GM23338 (cell line): ENCODE measurements around the gene MAP1S. TPM values are rescaled to one million over a fixed set of nuclear protein-coding genes. Genes with fewer than 3 reads are reported as not detected.
"Not testable (repeated sequence)": the region's sequence is repeated elsewhere in the genome, so short reads cannot be mapped to it uniquely, and the experiment has no call there.

ENCODE experiments used
- ATAC-seq: fragments of 200-7000 bp; cut with Tn5 transposase; 3 replicates; pipeline ENCODE4 v1.9.1; 2020
- DNase-seq: peaks from one replicate; pipeline ENCODE4 v3.0.0-alpha.2; 2015; ENCODE audit warnings: low spot score
- H2AFZ ChIP-seq: fragments of 200-600 bp; sonication (generic); 2 replicates; pipeline ENCODE4 v1.8.0; 2016; ENCODE audit warnings: antibody characterized with exemption, mild to moderate bottlenecking, moderate library complexity
- H3F3A ChIP-seq: fragments of 200-600 bp; sonication (generic); replicated peaks from 2 replicates; pipeline ENCODE4 v1.8.0; 2017; ENCODE audit warnings: antibody characterized with exemption, mixed run types, low read depth
- H3K27ac ChIP-seq: fragments of 200-600 bp; sonication (generic); 2 replicates; pipeline ENCODE4 v1.6.1; 2016; ENCODE audit warnings: low read depth
- H3K27me3 ChIP-seq: fragments of 200-600 bp; sonication (generic); 2 replicates; pipeline ENCODE4 v1.8.0; 2016; ENCODE audit warnings: mild to moderate bottlenecking, mixed run types, moderate library complexity; ENCODE audit not compliant: insufficient read depth
- H3K36me3 ChIP-seq: fragments of 200-600 bp; sonication (generic); 2 replicates; pipeline ENCODE4 v1.8.0; 2016; ENCODE audit warnings: mild to moderate bottlenecking; ENCODE audit not compliant: insufficient read depth
- H3K4me1 ChIP-seq: fragments of 200-600 bp; sonication (generic); 2 replicates; pipeline ENCODE4 v1.8.0; 2016; ENCODE audit warnings: mild to moderate bottlenecking, moderate library complexity; ENCODE audit not compliant: insufficient read depth
- H3K4me2 ChIP-seq: fragments of 200-600 bp; sonication (generic); 2 replicates; pipeline ENCODE4 v1.7.1; 2017; ENCODE audit warnings: mixed run types
- H3K4me3 ChIP-seq: fragments of 200-600 bp; sonication (generic); 2 replicates; pipeline ENCODE4 v1.6.1; 2016; ENCODE audit warnings: mixed run types
- H3K79me2 ChIP-seq: fragments of 200-600 bp; sonication (generic); replicated peaks from 2 replicates; pipeline ENCODE4 v1.8.0; 2017; ENCODE audit warnings: mild to moderate bottlenecking; ENCODE audit not compliant: insufficient read depth
- H3K9me2 ChIP-seq: fragments of 200-600 bp; sonication (generic); 2 replicates; pipeline ENCODE4 v1.8.0; 2017; ENCODE audit not compliant: insufficient read depth
- H4K20me1 ChIP-seq: fragments of 200-600 bp; sonication (generic); replicated peaks from 2 replicates; pipeline ENCODE4 v1.8.0; 2017; ENCODE audit warnings: mild to moderate bottlenecking; ENCODE audit not compliant: insufficient read depth
- H3K27ac Mint-ChIP-seq: 2 replicates; pipeline ENCODE4 v1.8.0; 2020; ENCODE audit warnings: inconsistent platforms, mild to moderate bottlenecking, moderate library complexity, mixed read lengths
- H3K27me3 Mint-ChIP-seq: 3 replicates; pipeline ENCODE4 v1.8.0; 2022; ENCODE audit warnings: low read depth, mild to moderate bottlenecking, moderate library complexity, mixed read lengths, inconsistent platforms; ENCODE audit not compliant: insufficient read depth, poor library complexity
- H3K36me3 Mint-ChIP-seq: 3 replicates; pipeline ENCODE4 v1.8.0; 2021; ENCODE audit warnings: low read depth, mild to moderate bottlenecking, inconsistent platforms, moderate library complexity, mixed read lengths
- H3K4me1 Mint-ChIP-seq: 3 replicates; pipeline ENCODE4 v1.8.0; 2020; ENCODE audit warnings: mild to moderate bottlenecking, inconsistent platforms, mixed read lengths
- H3K4me3 Mint-ChIP-seq: 3 replicates; pipeline ENCODE4 v1.8.0; 2021; ENCODE audit warnings: moderate library complexity, mild to moderate bottlenecking, inconsistent platforms, mixed read lengths
- H3K9me3 Mint-ChIP-seq: 3 replicates; pipeline ENCODE4 v1.8.0; 2020; ENCODE audit warnings: moderate library complexity, mild to moderate bottlenecking, inconsistent platforms, mixed read lengths
- CTCF ChIP-seq, 2 experiments: fragments of 200-600 bp in 1 of 2; sonication (generic) in 1 of 2; conservative IDR thresholded peaks; 2 replicates each; pipeline versions ENCODE4 v1.5.1 to v1.6.1; 2016 to 2017; ENCODE audit warnings: antibody characterized with exemption in 2 of 2, low read depth in 2 of 2, mild to moderate bottlenecking in 2 of 2, moderate library complexity in 1 of 2
- EZH2 ChIP-seq: fragments of 200-600 bp; sonication (generic); IDR thresholded peaks from one replicate; pipeline ENCODE4 v1.8.0; 2017; ENCODE audit warnings: antibody characterized with exemption, mild to moderate bottlenecking, low read depth; ENCODE audit not compliant: unreplicated experiment
- NANOG ChIP-seq: IDR thresholded peaks from 2 replicates; pipeline ENCODE4 v1.6.1; 2016; ENCODE audit warnings: antibody characterized with exemption, borderline replicate concordance
- POLR2AphosphoS5 ChIP-seq: IDR thresholded peaks from 2 replicates; pipeline ENCODE4 v1.6.1; 2016; ENCODE audit warnings: antibody characterized with exemption, low read depth
- ZNF462 ChIP-seq: fragments of 250-450 bp; sonication (Bioruptor Pico); IDR thresholded peaks from 2 replicates; pipeline ENCODE4 v1.5.0; 2020; ENCODE audit warnings: mild to moderate bottlenecking, moderate library complexity
- polyA plus RNA-seq: library from polyadenylated mRNA; unstranded; fragments of >200 nt; fragmentation: Nextera tagmentation; extraction: Ambion mirVana; gene quantifications from 2 replicates; pipeline ENCODE4 v1.2.1, GENCODE V29; 2016
- total RNA-seq: library from RNA; depleted of rRNA; stranded (reverse); fragments of >200 nt; shearing (Covaris generic); gene quantifications from 2 replicates; pipeline ENCODE4 v1.2.3, GENCODE V29; 2014

MAP1S gene
- total and polyA plus RNA-seq, 2 experiments from 2014 or later, result 102 to 104 TPM

GRCh38 chr19:17775245-17775927 is 56.1 kb downstream of the MAP1S start (continued):
- peak; percentile 78 for TF ChIP-seq ZNF462 (CRISPR knock-in tag)
- peak; percentile 81 to 84 for TF ChIP-seq CTCF (conservative IDR thresholded peaks at IDR 0.05; ENCODE audit: low read depth in 2 of 2)

GRCh38 chr19:17775991-17776803 is 56.9 kb downstream of the MAP1S start:
- H3K27me3 ChIP-seq, result no peaks in the 10 kb centered on the region
- no peaks in the 10 kb centered on the region for H3K4me1 ChIP-seq
- no peak overlapping the region for H3K4me3 ChIP-seq
- no peaks in the 10 kb centered on the region for H3K9me2 ChIP-seq
- H3K27me3 Mint-ChIP-seq, result peaks cover 16% of the 10 kb centered on the region
- H3K4me1 Mint-ChIP-seq, result peaks cover 5% of the 10 kb centered on the region
- H3K27ac Mint-ChIP-seq, result no peak overlapping the region
- no peak for TF ChIP-seq NANOG
- TF ChIP-seq EZH2, result no peak
- no peak for TF ChIP-seq POLR2AphosphoS5
- H3K79me2 ChIP-seq, result no peaks in the 10 kb centered on the region
- ATAC-seq (no peak), DNase-seq (no peak)
- 0 out of 2 replicates have a peak, but pooled peaks cover 5% of the 10 kb centered on the region for H3F3A ChIP-seq
- peaks cover 6% of the 10 kb centered on the region; the same call in 2 of the 3 replicates for H3K36me3 Mint-ChIP-seq
- no peaks in the 10 kb centered on the region for H3K36me3 ChIP-seq
- H3K4me3 Mint-ChIP-seq, result no peak overlapping the region
- no peak overlapping the region for H3K4me2 ChIP-seq
- H2AFZ ChIP-seq, result no peak overlapping the region
- H4K20me1 ChIP-seq, result no peaks in the 10 kb centered on the region
- no peaks in the 10 kb centered on the region for H3K9me3 Mint-ChIP-seq
- H3K27ac ChIP-seq, result no peak overlapping the region

GRCh38 chr19:17777840-17778239 is 58.6 kb downstream of the MAP1S start:
- H3K9me2 ChIP-seq, H3K4me3 ChIP-seq, H3K27ac Mint-ChIP-seq, H3K36me3 ChIP-seq, H3K9me3 Mint-ChIP-seq, H3K27ac ChIP-seq, H3K4me1 ChIP-seq, H3K27me3 ChIP-seq, H3K4me2 ChIP-seq, H2AFZ ChIP-seq, H3F3A ChIP-seq, H3K4me1 Mint-ChIP-seq, H4K20me1 ChIP-seq, DNase-seq, H3K79me2 ChIP-seq, H3K36me3 Mint-ChIP-seq, ATAC-seq: not testable (repeated sequence)
- H3K27me3 Mint-ChIP-seq, result peaks cover 14% of the 10 kb centered on the region
- peak overlapping the region; percentile 73; the same call in 2 of the 3 replicates for H3K4me3 Mint-ChIP-seq
